NAMALWA (cell line): ENCODE results near the gene DIAPH2.

Source experiments
- DNase-seq: peaks from one replicate; pipeline ENCODE4 v3.0.0-alpha.2; 2015; ENCODE audit warnings: low spot score

Gene DIAPH2

DNA sequence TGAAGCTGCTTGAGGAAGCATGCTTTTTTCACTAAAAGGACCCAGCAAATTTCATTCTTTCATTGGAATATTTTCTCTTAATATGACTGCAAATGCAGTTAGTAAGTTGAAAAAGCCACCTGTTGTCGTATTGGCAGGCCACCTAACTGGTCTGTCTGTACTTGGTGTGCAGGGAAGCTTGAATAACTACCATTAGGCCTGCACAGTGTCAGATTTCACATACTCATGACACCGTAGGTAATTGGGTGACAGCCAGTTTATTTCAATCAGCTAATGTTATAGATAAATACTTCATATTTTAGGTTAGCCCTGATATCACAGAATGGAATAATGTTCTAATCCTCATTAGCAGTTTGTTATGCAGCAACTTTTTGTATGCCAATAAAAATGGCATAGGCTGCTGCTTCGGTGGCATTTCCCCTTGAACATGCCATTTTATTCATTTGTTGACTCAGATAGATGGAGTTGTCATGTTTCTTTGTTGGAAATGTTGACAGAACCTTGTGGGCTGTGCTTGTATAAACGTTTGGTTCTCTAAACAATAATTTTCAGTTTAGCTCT, 372.8 kb downstream of the DIAPH2 start:
- no peak for DNase-seq

DNA sequence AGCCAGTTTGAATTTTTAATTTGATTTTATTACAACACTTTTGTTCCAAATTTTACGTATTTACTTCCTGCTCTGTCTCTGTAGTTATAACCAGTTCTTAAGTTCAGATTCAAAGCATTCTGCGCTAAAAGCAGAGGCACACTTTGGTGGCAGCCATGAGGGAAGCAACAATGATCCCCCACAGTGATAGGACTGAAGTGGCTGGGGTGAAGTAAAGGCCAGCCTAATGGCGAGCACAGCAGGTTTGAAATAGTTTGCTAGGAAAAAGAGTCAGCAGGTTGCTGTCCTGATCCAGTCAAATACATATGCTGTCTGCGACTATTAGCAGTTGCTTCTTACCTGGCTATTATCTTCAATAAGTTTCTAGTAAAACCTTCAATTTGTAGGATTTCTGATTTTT, 375.4 kb downstream of the DIAPH2 start:
- no peak for DNase-seq

DNA sequence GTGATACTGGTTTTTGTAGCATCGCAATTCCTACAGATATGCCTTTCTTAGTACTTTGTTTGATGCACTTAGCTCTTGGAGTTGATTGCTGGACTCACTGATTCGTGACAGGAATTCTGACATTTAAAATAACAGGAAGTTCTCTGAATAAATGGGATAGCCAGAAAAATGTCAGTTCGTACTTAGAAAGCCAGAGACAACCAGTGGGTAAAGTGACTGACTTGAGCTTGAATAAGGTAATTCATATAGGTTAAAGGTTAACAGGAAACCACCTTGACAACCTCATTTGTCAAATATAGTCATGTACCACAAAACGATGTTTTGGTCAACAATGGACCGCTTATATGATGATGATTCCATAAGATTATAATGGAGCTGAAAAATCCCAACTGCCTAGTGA, 380.4 kb downstream of the DIAPH2 start:
- no peak for DNase-seq

DNA sequence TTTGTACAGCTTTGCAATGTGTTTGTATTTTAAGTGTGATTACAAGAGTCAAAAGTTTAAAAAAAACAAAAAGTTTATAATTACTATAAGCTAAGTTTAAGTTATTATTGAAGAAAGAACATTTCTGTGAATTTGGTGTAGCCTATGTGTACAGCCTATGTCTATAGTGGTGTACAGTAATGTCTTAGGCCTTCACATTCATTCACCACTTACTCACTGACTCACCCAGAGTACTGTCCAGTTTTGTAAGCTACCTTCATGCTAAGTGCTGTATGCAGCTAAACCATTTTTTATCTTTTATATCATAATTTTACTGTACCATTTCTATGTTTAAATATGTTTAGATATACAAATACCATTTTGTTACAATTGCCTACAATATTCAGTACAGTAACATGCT, 381.3 kb downstream of the DIAPH2 start:
- no peak for DNase-seq

DNA sequence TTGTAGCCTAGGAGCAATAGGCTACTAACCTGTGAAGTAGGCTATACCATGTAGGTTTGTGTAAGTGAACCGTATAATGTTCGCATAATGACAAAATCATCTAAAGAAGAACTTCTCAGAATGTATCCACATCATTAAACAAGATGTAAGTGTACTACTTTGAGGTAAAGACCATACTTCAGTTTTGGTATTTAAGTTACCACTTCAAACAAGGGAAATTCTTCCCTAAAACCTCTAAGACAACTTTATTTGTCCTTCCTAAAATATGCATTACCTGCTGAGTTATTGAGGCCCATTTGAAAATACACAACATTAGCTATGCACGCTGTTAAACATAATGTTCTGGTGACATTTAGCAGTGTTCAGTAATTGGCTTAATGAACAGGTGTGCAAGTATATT, 381.7 kb downstream of the DIAPH2 start:
- no peak for DNase-seq

DNA sequence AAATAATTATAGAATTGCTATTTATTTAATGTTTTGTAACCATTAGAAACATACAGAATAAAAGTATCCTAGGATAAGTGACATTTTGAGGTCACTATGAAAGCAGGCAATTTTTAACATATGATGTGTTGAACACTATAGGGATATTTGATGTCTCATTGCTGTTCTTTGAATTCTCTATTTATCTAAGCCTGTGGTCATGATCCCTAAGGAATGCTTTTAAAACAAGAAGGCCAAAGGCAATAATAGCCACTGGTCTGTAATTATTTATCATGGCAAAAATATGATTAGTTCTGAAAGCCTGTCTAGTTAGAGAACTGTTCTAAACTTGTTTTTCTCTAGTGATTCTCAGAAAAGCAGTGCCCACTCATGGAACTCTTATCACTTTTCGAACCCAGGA, 385.7 kb downstream of the DIAPH2 start:
- no peak for DNase-seq

DNA sequence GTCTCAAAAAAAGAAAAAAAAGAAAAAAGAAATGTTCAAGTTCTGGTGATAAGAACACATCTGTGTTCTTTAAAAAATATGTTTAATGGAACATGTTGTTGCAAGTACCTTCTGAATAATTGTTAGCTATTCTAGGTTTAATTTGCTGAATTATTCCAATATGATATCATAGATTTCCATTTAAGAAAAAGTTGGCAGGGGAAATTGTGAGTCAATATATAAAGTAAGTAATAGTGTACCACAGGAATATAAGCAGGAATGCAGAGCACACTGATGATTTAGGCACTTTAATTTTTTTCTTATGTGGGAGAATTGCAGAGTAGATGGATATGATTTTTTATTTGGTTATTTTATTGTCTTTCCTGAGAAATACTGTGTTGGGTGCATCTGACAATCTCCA, 389.8 kb downstream of the DIAPH2 start:
- DNase-seq = no peak

DNA sequence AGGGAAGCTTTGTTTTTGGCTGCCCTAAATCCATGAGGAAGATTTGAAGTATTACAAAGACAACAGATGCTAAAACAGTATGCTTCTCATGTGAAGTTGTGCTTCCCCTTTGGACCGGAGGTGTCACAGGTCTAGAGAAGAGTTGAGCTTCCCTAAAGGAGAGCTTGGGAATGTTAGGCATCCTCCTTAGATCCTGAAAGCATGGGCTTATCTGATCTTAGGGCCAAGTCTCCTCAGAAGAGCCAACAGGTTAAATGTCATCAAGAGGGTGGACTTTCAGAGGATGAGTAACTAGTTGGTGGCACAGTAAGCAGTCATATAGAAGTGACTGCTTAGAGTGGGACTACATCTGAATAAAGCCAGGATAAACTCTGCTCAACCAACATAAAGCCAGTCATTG, 404.5 kb downstream of the DIAPH2 start:
- DNase-seq = no peak

DNA sequence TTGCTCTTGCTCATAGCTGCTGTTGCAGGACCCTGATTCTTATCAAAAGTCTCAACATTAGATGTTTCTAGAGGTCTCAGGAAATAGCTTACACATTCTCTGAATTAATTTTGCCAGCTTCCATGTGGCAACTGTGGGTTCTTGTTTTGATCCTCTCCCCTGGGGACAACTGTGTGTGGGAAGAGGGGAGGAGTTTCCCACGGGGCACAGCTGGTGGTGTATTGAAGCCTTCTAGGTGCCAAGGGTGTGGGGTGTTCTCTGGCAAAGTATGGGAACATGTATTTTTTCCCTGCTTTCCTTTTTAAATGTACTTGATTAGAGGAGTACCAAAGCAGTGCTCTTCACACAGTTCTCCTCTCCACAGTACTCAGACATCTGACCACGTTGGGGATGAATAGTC, 411.7 kb downstream of the DIAPH2 start:
- no peak for DNase-seq

DNA sequence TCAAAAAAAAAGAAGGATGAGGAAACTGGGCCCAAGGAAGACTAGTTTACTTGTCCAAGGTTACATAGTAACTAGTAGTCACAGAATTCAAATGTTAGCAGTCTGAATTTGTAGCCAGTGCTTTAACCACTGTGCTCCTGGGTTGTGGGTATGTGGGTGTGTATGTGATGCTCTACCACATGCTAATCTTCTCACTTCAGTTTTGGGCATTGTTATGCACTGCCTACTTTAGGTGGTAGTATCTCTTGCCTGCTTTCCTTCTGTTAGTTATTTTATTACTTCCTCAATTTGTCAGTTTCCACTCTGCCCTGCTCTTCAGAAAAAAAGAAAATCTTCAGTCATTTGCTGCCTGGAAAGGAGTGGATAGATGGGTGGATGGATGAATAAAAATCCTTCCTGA, 418.3 kb downstream of the DIAPH2 start:
- DNase-seq = no peak

DNA sequence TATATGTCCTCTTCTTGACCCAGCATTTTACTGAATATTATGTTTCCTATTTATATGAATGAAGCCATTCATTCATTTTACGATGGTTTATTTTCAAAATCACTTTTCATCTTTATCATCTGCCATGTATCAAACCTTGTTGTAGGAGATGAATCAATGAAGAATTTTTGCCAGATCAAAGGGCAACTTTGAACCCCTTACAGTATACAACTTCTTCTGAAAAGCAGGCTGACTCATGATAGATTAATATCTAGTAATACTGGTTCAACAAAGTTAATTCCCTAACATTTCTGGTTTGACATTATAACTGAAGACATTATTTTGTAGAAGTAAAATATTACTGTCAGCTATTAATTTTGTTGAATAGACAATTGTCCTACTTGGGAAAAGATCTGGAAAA, 425.1 kb downstream of the DIAPH2 start:
- no peak for DNase-seq

DNA sequence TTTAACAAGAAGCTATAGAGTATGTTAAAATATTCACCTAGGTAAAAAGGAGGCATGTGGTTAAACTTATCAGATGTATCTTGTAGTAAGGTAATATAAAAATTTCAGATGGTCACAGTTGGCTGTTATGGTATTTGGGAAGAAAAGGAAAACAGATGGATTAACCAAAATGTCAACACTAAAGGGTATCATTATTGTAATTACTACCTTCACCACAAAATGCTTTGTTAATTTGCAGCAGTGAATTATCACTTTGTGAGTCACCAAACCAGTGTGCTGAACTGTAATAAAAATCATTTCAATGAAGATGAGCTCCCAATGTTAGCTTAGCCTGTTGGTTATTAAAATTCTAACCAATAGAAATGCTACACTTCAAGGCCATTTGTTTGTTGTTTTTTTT, 432.9 kb downstream of the DIAPH2 start:
- DNase-seq = no peak

DNA sequence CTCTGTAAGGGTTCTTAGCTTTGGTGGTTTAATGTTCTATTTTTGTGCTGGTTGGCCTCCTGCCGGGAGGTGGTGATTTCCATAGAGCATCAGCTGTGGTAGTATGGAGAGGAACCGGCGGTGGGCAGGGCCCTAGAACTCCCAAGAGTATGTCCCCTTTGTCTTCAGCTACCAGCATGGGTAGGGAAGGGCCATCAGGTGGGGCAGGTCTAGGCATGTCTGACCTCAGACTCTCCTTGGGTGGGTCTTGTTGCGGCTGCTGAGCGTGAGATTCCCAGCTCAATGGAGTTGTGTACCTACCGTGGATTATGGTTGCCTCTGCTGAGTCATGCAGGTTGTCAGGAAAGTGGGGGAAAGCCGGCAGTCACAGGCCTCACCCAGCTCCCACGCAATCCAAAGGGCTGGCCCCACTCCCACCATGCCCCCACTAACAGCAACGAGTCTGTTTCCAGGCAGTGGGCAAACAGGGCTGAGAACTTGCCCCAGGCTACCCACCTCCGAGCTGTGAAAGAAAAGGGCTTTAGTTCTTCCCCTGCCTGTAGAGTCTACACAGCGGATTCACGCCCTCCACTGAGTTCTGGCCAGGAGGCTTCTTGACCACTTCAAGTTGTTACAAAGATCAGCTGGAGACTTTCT, 434.9 kb downstream of the DIAPH2 start:
- DNase-seq = no peak

DNA sequence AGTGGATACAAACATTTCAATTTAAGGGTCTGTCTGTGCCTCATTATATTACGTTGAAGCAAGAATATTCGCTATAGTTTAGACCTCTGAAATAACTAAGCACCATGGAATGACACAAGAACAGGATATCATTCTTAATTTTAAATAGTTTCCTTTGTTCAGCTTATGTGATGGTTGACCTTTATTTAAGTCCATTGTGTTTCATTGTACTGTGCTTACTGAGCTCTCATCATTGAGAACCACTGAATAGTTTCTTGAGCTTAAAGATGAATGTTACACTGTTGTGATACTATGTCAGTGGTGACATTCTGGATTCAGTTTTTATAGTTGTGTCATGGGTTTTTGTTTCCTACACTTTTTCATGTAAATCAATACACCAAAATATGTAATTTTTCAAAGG, 438.4 kb downstream of the DIAPH2 start:
- DNase-seq = no peak

DNA sequence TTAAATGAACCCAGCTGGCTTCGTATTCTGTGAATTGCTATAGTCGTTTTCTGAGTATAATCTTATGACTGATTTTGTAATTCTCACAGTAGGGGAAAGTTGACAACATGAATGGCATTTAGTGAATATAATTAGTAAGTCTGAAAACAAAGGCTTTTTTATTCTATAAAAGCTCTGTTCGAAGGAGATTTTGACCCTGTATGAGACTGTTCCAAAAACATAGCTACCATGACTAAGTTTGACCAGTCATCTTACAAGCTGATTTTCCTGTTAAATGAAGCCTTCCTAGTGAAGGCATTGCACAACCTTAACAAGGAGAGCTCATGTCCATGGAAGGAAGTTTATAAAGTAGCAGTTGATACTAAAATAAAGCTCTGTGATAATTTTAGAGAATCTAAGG, 441.4 kb downstream of the DIAPH2 start:
- no peak for DNase-seq

DNA sequence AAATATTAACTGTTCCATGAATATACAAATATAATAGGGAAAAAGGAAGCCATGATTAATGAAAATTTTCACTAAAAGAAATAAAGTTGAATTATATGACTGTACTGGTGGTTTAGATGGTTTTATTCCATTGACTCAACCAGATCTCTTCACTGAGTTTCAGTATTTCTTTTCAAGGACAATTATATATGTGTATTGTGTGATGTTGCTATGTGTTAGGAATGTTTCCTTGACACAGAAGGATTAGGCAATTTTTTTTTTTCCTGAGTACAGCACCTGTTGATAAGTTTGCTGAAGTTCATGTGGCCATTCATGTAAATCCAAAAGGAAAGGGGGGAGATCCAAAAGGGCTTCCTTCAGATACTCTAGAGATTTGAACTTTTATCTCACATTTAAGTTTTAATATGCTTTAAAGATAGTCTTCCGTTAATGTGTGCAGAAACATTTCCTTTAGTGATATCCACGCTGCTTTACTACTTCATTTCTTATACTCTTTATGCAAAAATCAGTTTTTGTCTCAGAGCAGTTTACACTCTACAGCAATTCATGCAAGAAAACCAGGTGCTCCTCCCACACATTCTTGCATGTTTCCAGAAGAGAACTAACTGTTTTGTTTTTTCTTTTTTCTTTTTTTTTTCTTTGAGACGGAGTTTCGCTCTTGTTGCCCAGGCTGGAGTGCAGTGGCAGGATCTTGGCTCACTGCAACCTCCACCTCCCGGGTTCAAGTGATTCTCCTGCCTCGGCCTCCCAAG, 448.2 kb downstream of the DIAPH2 start:
- no peak for DNase-seq

DNA sequence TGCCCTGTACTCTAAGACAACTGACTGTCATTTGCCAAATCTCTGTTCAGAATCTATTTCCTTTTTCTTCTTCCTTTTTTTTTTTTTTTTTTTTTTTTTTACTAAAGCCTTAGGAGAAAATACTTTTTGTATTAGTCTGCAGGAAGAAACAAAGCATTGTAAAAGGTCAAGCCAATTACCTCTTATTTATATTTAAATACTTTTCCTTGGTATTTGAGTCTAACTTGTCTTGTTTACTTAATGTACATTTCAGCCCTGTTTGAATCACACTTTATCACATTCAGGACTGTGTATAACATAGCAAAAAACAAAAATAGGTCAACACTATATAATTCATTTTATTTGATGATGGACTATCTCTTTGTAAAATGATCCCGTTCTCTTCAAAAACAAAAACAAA, 461.3 kb downstream of the DIAPH2 start:
- no peak for DNase-seq

DNA sequence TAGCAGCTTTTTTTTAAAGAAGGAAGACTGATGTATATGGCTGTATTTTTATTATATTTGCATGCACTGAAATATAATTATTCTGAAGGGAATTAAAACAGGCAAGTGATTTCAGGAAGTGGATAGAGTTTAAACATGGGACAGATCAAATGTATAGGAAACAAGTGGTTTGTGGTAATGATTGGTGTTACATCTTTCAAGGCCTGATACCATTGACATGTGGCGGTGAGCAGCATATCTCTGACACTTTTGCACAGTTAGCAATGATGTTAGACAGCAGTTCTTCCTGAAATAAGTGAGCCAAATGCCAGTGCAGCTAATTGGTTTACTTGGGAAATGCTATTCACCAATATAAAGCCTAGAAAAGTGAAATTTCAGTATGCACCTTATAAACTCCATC, 471.2 kb downstream of the DIAPH2 start:
- DNase-seq = no peak

DNA sequence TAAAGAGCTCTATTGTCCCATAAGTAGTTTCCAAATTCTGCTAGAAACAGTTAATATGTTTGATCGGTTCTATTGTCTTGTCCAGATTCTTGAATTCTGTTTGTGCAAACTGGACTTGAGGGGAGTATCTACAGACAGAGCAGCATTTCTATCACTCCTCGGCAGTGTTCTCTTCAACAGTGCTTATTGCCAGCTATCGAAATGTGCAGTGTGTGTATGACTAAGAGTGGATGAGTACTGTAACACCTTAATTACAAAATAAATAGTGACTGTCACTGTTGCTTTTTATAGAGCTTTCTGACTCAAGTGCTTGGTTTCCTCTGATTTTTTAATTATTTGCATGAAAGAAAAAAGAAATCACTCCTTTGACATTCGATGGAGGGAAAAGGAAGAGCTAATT, 473.6 kb downstream of the DIAPH2 start:
- no peak for DNase-seq

DNA sequence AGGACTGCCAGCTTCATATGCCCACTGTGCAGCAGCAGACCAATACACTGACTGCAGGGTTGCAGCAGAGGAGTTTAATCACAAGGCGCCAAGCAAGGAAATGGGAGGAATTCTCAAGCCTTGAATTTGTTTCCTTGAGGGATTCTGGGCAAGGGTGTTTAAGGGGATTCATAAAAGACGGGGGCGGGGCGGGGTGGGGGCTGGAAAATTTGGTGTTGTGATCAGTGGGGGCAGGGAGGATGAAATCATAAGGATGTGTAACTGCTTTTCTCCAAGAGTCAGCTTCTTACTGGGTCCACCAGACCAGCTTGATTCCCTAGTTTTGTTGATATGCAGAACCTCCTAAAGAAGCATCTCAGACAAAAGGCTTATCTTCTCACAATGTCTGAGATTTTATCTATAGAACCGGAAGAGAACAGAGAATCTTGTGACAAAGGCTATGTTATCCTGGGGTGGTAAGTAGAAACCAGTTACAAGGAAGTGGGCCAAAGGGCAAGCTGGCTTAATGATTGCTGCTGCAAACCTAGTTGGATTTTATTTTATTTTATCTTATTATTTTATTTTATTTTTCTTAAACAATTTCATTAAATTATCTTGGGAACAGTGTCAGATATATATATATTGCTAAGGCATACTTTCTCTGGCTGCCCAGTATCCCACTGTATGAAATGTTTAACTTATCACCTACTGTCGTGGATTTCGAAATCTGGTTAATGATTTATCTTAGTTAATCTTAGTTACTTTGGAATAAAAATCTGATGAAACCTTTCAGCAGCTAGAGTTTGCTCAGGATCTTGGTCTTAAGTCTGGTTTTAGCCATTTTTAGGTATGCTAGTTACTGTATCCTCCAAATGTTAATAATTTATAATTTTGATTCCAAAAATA, 475.5 kb downstream of the DIAPH2 start:
- DNase-seq = no peak

DNA sequence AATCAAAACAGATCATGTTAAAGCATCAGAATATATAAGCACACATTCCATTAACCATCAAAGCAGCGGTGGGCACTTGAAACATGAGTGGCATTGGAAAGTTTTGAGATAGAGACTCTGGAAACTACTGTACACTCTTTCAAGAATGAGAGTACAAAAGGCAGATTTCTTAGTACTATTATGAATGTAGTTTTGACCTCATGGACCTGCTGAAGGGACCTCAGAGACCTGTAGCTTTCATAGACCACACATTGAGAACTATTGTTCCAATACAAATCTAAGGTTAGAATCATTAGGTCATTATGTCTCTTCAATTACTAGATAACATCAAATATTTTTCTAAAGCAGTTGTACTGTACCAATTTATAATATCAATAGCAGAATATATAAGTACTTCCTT, 482.7 kb downstream of the DIAPH2 start:
- no peak for DNase-seq

DNA sequence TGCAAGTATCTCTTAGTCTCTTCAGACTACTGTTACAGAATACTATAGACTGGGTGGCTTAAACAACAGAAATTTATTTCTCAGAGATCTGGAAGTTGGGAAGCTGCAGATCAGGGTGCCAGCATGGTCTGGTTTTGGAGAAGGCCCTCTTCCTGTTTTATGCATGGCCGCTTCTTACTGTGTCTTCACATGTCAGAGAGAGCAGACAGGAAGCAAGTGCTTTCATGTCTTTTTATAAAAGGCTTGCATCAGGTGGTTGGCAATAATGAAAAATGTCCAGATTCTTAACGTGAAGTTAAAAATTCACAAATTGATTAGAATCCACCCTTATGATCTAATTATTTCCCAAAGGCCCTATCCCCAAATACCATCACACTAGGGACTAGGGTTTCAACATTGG, 484.0 kb downstream of the DIAPH2 start:
- peak; percentile 41 for DNase-seq

DNA sequence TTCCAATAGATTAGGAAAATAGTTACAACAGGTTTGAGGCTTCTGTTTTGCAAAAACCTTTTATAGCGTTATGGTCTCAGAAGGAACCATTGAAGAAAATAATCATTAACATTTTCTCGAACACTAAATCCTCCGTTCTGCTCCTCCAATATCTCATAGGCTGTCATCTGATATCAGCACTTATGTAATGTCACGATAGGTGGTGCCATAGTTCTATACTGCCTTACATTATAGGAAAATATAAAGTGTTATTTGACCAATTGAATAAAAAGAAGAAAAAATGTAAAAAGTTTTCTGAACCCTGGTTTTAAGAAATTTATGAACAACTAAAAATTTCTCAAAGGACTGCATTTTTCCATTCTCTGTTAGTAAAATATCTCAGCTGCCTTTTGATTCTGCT, 490.5 kb downstream of the DIAPH2 start:
- DNase-seq = no peak
